Measurements from ENCODE around the gene STAMBP.

STAMBP gene

GRCh38 chr2:73918856-73919255 lies 90.1 kb downstream of the STAMBP start:
- no peaks in the 10 kb centered on the region for H3K9me3 Mint-ChIP-seq
- H3K4me3 Mint-ChIP-seq: no peak overlapping the region
- H3K27ac Mint-ChIP-seq: no peak overlapping the region
- H3K36me3 Mint-ChIP-seq: peaks cover 6% of the 10 kb centered on the region
- DNase-seq (ENCODE audit: low spot score in 2 of 2) (no peak), ATAC-seq (no peak)
- H3K4me1 Mint-ChIP-seq: no peaks in the 10 kb centered on the region

- H3K27ac Mint-ChIP-seq: peak overlapping the region; percentile 48
- no peak for DNase-seq (ENCODE audit: low spot score in 2 of 2)
- no peak for ATAC-seq
- H3K4me1 Mint-ChIP-seq: no peaks in the 10 kb centered on the region
- H3K9me3 Mint-ChIP-seq: no peaks in the 10 kb centered on the region
- peaks cover 6% of the 10 kb centered on the region for H3K36me3 Mint-ChIP-seq
- no peak overlapping the region for H3K4me3 Mint-ChIP-seq
These were observed 91.0 kb downstream of the STAMBP start for GRCh38 chr2:73919596-73920228.

- no peak for DNase-seq (ENCODE audit: low spot score in 2 of 2)
- Mint-ChIP-seq H3K4me3 (no peak overlapping the region), H3K4me1 (no peaks in the 10 kb centered on the region), H3K27ac (no peak overlapping the region), H3K36me3 (peaks cover 6% of the 10 kb centered on the region), H3K9me3 (no peaks in the 10 kb centered on the region)
- peak; percentile 63 for ATAC-seq
These were observed 92.1 kb downstream of the STAMBP start for GRCh38 chr2:73920577-73921545.

- Mint-ChIP-seq H3K36me3 (peaks cover 9% of the 10 kb centered on the region), H3K4me1 (no peaks in the 10 kb centered on the region), H3K4me3 (no peak overlapping the region), H3K27ac (no peak overlapping the region), H3K9me3 (no peaks in the 10 kb centered on the region)
- DNase-seq (ENCODE audit: low spot score in 2 of 2) (no peak), ATAC-seq (no peak)
These were observed 92.8 kb downstream of the STAMBP start for GRCh38 chr2:73921581-73921980.

GRCh38 chr2:73922681-73923080 lies 93.9 kb downstream of the STAMBP start:
- Mint-ChIP-seq H3K9me3 (no peaks in the 10 kb centered on the region), H3K27ac (peak overlapping the region; percentile 26), H3K4me1 (peaks cover 1% of the 10 kb centered on the region), H3K4me3 (no peak overlapping the region), H3K36me3 (peaks cover 12% of the 10 kb centered on the region)
- DNase-seq (ENCODE audit: low spot score in 2 of 2) (no peak), ATAC-seq (no peak)
